ENCODE results near the gene NOC4L. TPM values are rescaled to one million over a fixed set of nuclear protein-coding genes. Genes with fewer than 3 reads are reported as not detected.
A peak's percentile ranks its signal among the peaks of the same experiment; 100 is the strongest.
"Not testable (repeated sequence)": the region's sequence is repeated elsewhere in the genome, so short reads cannot be mapped to it uniquely, and the experiment has no call there.

Gene NOC4L
- 14.6 TPM for total RNA-seq
- long read RNA-seq, transcript NOC4L-201 (15 exons, 1,632 nt): major isoform, 100 of 115 reads
- long read RNA-seq, partial matches to known transcripts: 2 of 115 reads
- long read RNA-seq, other reads (novel, unspliced or antisense): 13 of 115 reads

GRCh38 chr12:132144115-132144809 is at the start of gene NOC4L, which contains the start of gene DDX51:
NOC4L (plus strand) TSS chr12:132144457; CDS start chr12:132144489, 32 bp downstream.
DDX51 (minus strand) TSS chr12:132144319; CDS start chr12:132144296, 23 bp downstream.
- DNase-seq (ENCODE audit: low spot score): peak; percentile 98

DNA sequence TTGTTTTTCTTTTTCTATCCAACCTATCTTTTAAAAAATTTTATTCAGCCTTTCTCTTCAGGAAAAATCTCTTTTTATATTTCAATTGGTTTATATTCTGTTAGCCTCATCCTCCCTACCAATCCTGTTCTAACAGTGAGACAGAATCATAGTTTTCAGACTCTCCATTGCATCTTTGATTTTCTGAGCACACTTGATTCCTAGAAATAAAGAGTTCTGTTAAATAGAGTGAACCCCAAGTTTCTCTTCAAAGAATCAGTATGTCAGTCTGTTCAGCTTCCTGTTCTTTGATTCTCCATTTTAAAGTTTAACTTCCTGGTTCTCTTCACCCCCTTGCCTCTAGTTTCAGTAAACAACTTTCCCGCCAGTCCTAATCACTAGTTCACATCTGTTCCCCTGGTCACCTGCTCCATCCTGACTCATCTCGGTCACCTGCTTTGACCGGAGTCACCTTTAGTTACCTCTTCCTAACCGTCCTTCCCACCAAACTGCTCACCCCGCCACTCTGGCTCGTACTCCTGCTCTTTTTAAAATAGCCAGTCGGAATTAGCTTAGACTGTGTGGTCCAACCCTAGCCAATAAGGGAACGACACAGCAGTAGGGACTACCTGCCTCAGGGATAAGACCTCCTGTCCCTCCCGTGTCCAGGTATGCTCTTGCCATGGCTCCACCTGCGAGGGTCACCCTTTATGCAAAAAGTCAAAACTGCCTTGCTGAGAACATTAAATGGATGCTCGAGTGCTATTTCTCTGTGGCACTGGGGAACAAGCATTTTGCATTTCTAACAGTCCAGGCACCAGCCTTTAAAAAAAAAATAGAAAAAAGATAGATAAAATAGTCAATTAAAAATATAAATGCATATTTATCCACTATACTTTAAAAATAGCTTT is 48.5 kb upstream of the NOC4L start:
- DNase-seq (ENCODE audit: low spot score): no peak

DNA sequence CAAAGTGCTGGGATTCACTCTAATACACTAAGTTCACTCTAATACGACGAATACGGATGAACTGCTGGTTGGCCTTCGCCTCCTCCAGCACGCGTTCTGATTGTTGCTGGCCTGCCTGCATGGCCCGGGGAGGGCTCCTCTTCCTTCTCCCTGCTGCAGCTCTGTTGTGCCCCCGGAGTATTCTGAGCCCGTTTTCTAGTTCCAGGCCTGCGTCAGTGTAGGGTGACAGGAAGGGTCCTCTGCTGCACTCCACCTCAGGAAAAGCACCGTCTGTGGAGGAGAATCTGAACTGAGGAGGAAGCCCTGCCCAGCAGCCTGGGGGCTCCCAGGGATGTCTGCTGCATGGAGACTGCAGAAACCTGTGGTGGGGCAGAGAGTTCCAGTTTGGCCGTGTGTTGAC is 44.5 kb upstream of the NOC4L start:
- peak; percentile 69 for DNase-seq (ENCODE audit: low spot score)

- DNase-seq (ENCODE audit: low spot score): peak; percentile 86
These were observed 43.8 kb upstream of the NOC4L start for GRCh38 chr12:132100306-132101065.

- no peak for DNase-seq (ENCODE audit: low spot score)
These were observed 42.0 kb upstream of the NOC4L start for GRCh38 chr12:132102297-132102696.

GRCh38 chr12:132103072-132103471 is 41.2 kb upstream of the NOC4L start:
- not testable (repeated sequence) for DNase-seq (ENCODE audit: low spot score)

GRCh38 chr12:132103542-132104308 is 40.5 kb upstream of the NOC4L start:
- DNase-seq (ENCODE audit: low spot score): no peak

DNA sequence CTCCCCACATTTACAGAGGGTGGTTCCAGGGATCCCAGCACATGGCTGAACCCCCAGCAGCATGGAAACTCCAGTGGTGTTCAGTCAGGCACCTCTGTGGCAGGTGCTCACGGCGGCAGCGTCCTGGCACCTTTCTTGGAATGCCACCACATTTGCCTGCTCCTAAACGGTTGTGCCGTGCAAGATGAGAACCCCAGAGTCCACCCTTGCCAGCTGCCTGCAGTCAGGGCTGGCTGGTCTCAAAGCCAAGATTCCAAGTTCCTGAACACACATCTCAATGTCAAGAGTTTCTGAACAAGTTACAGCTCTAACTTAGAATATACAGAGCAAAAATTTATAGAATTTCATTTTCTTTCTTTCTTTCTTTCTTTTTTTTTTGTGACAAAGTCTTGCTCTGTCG is 38.8 kb upstream of the NOC4L start:
- no peak for DNase-seq (ENCODE audit: low spot score)

GRCh38 chr12:132106921-132107320 is 37.3 kb upstream of the NOC4L start:
- DNase-seq (ENCODE audit: low spot score): no peak

- no peak for DNase-seq (ENCODE audit: low spot score)
These were observed 35.9 kb upstream of the NOC4L start for GRCh38 chr12:132108211-132108832.

DNA sequence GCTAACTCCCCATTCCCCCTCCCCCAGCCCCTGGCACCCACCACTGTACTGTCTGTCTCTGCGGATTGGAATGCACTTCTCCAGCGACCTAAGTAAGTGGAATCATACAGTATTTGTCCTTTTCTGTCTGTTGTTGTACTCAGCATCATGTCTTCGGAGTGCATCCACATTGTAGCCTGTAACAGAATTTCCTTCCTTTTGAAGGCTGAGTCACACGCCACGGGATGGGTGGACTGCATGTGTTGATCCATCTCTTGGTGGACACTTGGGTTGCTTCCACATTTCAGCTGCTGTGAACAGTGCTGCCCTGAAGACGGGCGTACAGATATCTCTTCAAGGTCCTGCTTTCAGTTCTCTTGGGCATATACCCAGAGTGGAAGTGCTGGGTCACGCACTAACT is 34.5 kb upstream of the NOC4L start:
- DNase-seq (ENCODE audit: low spot score): no peak

GRCh38 chr12:132110677-132111076 is 33.6 kb upstream of the NOC4L start:
- no peak for DNase-seq (ENCODE audit: low spot score)

GRCh38 chr12:132111654-132112304 is 32.5 kb upstream of the NOC4L start:
- no peak for DNase-seq (ENCODE audit: low spot score)

- DNase-seq (ENCODE audit: low spot score): no peak
These were observed 29.6 kb upstream of the NOC4L start for GRCh38 chr12:132114667-132115066.

DNA sequence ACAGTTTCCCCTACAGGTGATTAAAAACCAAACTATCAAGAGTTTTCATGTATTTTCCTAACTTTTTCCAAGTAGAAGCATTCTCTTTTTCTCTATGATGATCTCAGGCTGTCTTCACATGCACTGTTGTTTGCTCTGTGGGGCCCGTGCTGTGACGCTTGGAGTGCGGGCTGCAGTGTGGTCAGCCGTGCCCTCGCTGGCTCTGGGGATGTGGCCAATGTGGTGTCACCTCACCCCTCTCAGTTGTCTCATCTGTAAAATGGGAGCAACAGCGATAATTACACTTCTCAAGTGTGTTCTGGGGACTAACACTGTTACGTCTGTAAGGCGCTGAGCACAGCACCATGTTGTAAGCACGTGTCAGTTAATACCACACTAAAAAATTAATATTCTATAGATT is 28.8 kb upstream of the NOC4L start:
- DNase-seq (ENCODE audit: low spot score): no peak

DNA sequence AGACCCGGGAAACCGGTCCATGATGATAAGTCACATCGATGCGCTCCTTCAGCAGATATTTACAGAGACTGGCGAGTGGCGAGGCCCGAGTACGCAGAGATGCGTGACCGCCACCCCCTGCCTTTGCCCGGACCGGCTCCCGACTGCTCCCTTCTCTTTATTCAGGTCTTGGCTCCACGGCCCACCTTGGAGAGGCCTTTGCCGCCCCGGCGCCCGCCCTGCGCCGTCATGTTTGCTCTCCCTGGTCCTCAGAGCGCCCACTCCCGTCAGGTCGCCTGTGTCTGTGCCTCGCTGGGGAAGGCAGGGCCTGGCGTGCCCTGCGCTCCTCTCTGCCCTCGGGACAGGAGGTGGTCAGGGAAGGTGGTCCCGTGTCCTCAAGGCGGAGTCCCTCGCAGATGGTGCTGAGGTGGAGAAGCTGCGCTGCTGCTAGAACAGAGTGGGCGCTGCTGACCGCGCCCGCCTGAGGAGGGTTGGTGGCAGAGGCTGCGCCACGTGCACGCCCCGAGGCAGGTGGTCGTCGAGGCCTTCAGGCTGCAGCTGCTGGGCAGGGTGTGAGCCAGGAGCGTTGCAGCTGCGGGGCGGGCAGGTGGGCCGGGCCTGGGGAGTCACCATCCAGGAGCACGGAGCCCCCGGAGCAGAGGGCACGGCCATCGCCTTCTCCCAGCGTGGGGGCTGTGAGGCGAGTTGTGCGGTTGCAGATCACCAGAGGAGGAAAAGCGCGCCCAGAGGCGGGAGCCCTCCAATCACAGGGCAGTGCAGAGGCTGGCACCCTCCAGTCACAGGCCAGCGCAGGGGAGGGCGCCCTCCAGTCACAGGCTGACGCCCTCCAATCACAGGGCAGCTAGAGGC is 27.3 kb upstream of the NOC4L start:
- DNase-seq (ENCODE audit: low spot score): no peak

DNA sequence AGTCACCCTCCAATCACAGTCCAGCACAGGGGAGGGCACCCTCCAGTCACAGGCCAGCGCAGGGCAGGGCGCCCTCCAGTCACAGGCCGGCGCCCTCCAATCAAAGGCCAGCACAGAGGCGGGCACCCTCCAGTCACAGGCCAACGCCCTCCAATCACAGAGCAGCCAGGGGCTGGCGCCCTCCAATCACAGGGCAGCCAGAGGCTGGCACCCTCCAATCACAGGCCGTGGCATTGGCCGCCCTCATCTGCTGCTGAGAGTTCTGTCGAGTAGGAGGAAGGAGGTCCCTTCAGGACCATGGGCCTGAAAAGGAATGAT is 26.7 kb upstream of the NOC4L start:
- DNase-seq (ENCODE audit: low spot score): no peak

DNA sequence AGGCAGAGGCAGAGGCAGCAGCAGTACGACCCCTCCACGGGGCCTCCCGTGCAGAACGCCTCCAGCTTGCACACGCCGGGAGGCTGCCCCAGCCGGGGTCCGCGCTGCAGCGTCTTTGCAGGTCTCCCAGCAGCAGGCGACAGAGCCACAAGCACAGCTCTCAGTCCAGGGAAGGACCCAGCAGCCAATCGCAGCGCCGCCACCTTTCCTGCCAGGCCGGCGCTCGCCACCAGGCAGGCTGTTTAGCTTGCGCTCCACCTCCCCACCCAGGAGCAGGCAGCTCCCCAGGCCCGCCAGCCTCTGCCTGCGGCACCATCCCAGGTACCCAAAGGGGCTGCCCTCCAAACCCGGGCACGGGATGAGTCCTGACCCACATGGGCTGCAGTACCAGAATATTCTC is 25.4 kb upstream of the NOC4L start:
- DNase-seq (ENCODE audit: low spot score): no peak

GRCh38 chr12:132121283-132121682 is 23.0 kb upstream of the NOC4L start:
- no peak for DNase-seq (ENCODE audit: low spot score)

Data from mesenteric fat pad (tissue), 1 donor.